KMS-11 (cell line): ENCODE measurements around the gene ADAP1.
"Not testable (repeated sequence)": the region's sequence is repeated elsewhere in the genome, so short reads cannot be mapped to it uniquely, and the experiment has no call there.

ENCODE experiments used
- H2AFZ ChIP-seq: fragments of 200-600 bp; sonication (generic); 2 replicates; pipeline ENCODE4 v1.6.1; 2016; ENCODE audit warnings: antibody characterized with exemption, mixed run types, low read depth
- H3K27ac ChIP-seq: fragments of 200-600 bp; sonication (generic); 2 replicates; pipeline ENCODE4 v1.6.1; 2016; ENCODE audit warnings: mild to moderate bottlenecking, mixed run types
- H3K27me3 ChIP-seq: fragments of 200-600 bp; sonication (generic); 2 replicates; pipeline ENCODE4 v1.6.1; 2017; ENCODE audit warnings: mild to moderate bottlenecking, low read depth, mixed run types, moderate library complexity; ENCODE audit not compliant: insufficient read depth
- H3K36me3 ChIP-seq: fragments of 200-600 bp; sonication (generic); 2 replicates; pipeline ENCODE4 v1.6.1; 2017; ENCODE audit warnings: mild to moderate bottlenecking, mixed run types; ENCODE audit not compliant: insufficient read depth
- H3K4me1 ChIP-seq: fragments of 200-600 bp; sonication (generic); 2 replicates; pipeline ENCODE4 v1.6.1; 2016; ENCODE audit warnings: mild to moderate bottlenecking, low read depth, mixed run types; ENCODE audit not compliant: poor library complexity, severe bottlenecking
- H3K4me2 ChIP-seq: fragments of 200-600 bp; sonication (generic); 2 replicates; pipeline ENCODE4 v1.7.0; 2016; ENCODE audit warnings: mild to moderate bottlenecking, mixed run types
- H3K4me3 ChIP-seq: fragments of 200-600 bp; sonication (generic); IDR thresholded peaks from 2 replicates; pipeline ENCODE4 v1.6.1; 2017; ENCODE audit warnings: low read depth, low read length, mixed read lengths; ENCODE audit not compliant: insufficient read depth
- H3K79me2 ChIP-seq: fragments of 200-600 bp; sonication (generic); 2 replicates; pipeline ENCODE4 v1.6.1; 2016; ENCODE audit warnings: low read depth, mixed run types; ENCODE audit not compliant: insufficient read depth
- H3K9ac ChIP-seq: fragments of 200-600 bp; sonication (generic); 2 replicates; pipeline ENCODE4 v1.6.1; 2016; ENCODE audit warnings: mild to moderate bottlenecking, mixed run types
- H4K20me1 ChIP-seq: fragments of 200-600 bp; sonication (generic); 2 replicates; pipeline ENCODE4 v1.6.1; 2016; ENCODE audit warnings: mild to moderate bottlenecking, mixed run types; ENCODE audit not compliant: insufficient read depth
- CTCF ChIP-seq: fragments of 200-600 bp; sonication (generic); conservative IDR thresholded peaks from 2 replicates; pipeline ENCODE4 v1.6.1; 2017; ENCODE audit warnings: low read depth, mild to moderate bottlenecking, antibody characterized with exemption, low read length, moderate library complexity, mixed read lengths

The ADAP1 gene

GRCh38 chr7:960269-960871, 5.9 kb upstream of the ADAP1 start:
- Histone ChIP-seq H2AFZ (no peak overlapping the region), H4K20me1 (no peaks in the 10 kb centered on the region), H3K27ac (no peak overlapping the region), H3K4me3 (no peak overlapping the region), H3K36me3 (no peaks in the 10 kb centered on the region), H3K4me1 (no peaks in the 10 kb centered on the region), H3K79me2 (no peaks in the 10 kb centered on the region), H3K27me3 (peaks cover 36% of the 10 kb centered on the region), H3K4me2 (no peak overlapping the region), H3K9ac (no peak overlapping the region)
- no peak for TF ChIP-seq CTCF

GRCh38 chr7:959740-960139, 5.3 kb upstream of the ADAP1 start:
- H3K4me2 ChIP-seq, H4K20me1 ChIP-seq: not testable (repeated sequence)

GRCh38 chr7:959271-959670, 4.8 kb upstream of the ADAP1 start:
- no peak for TF ChIP-seq CTCF
- Histone ChIP-seq H3K79me2 (no peaks in the 10 kb centered on the region), H3K4me3 (no peak overlapping the region), H3K36me3 (no peaks in the 10 kb centered on the region), H4K20me1 (no peaks in the 10 kb centered on the region), H2AFZ (no peak overlapping the region), H3K27me3 (peaks cover 36% of the 10 kb centered on the region), H3K4me1 (no peaks in the 10 kb centered on the region), H3K9ac (no peak overlapping the region), H3K27ac (no peak overlapping the region), H3K4me2 (no peak overlapping the region)

More at GRCh38 chr7:959740-960139, 5.3 kb upstream of the ADAP1 start:
- not testable (repeated sequence) for H3K36me3 ChIP-seq, H3K4me1 ChIP-seq, H3K4me3 ChIP-seq, H3K27ac ChIP-seq, H2AFZ ChIP-seq, H3K79me2 ChIP-seq, H3K9ac ChIP-seq
- H3K27me3 ChIP-seq = peaks cover 36% of the 10 kb centered on the region

GRCh38 chr7:958221-959200, 4.0 kb upstream of the ADAP1 start:
- H4K20me1 ChIP-seq = no peaks in the 10 kb centered on the region
- H3K9ac ChIP-seq = no peak overlapping the region
- H3K79me2 ChIP-seq = no peaks in the 10 kb centered on the region
- H2AFZ ChIP-seq = no peak overlapping the region
- H3K4me3 ChIP-seq = no peak overlapping the region
- peaks cover 36% of the 10 kb centered on the region for H3K27me3 ChIP-seq
- H3K4me2 ChIP-seq = no peak overlapping the region
- H3K36me3 ChIP-seq = no peaks in the 10 kb centered on the region
- no peak for TF ChIP-seq CTCF
- H3K4me1 ChIP-seq = no peaks in the 10 kb centered on the region
- no peak overlapping the region for H3K27ac ChIP-seq
